H7 (cell line): Measurements from ENCODE around the gene SNAPC5. TPM values are rescaled to one million over a fixed set of nuclear protein-coding genes. Genes with fewer than 3 reads are reported as not detected.
"Not testable (repeated sequence)": the region's sequence is repeated elsewhere in the genome, so short reads cannot be mapped to it uniquely, and the experiment has no call there.

ENCODE experiments used
- DNase-seq: peaks from one replicate; pipeline ENCODE4 v3.0.0; 2012
- H3K27me3 ChIP-seq: 2 replicates; pipeline ENCODE4 v1.6.0; 2011; ENCODE audit warnings: mild to moderate bottlenecking, low read length; ENCODE audit not compliant: control insufficient read depth, insufficient read depth
- H3K36me3 ChIP-seq: replicated peaks from 2 replicates; pipeline ENCODE4 v1.5.1; 2011; ENCODE audit warnings: low read length; ENCODE audit not compliant: control insufficient read depth, insufficient read depth
- H3K4me3 ChIP-seq: 2 replicates; pipeline ENCODE4 v1.5.1; 2011; ENCODE audit warnings: low read depth, mild to moderate bottlenecking, control low read depth, low read length, moderate library complexity; ENCODE audit not compliant: insufficient read depth
- total RNA-seq: library from RNA; depleted of rRNA; stranded (reverse); fragments of >200 nt; shearing (Covaris generic); gene quantifications from 2 replicates; pipeline ENCODE4 v1.2.3, GENCODE V29; 2014

The SNAPC5 gene
- total RNA-seq, 1 experiment from 2014 or later = 23.9 TPM

GRCh38 chr15:66503041-66503648 lies 5.6 kb upstream of the SNAPC5 start:
- Histone ChIP-seq H3K4me3 (peak overlapping the region; percentile 96), H3K36me3 (peaks cover 41% of the 10 kb centered on the region)
- not testable (repeated sequence) for H3K27me3 ChIP-seq, DNase-seq

- no peak overlapping the region for H3K4me3 ChIP-seq
- H3K27me3 ChIP-seq = no peaks in the 10 kb centered on the region
- DNase-seq = no peak
- peaks cover 41% of the 10 kb centered on the region for H3K36me3 ChIP-seq
These were observed 4.9 kb upstream of the SNAPC5 start for GRCh38 chr15:66502491-66502890.

- not testable (repeated sequence) for DNase-seq, H3K4me3 ChIP-seq, H3K27me3 ChIP-seq
- peaks cover 41% of the 10 kb centered on the region for H3K36me3 ChIP-seq
These were observed 2.8 kb upstream of the SNAPC5 start for GRCh38 chr15:66500346-66500745.

- no peaks in the 10 kb centered on the region for H3K27me3 ChIP-seq
- DNase-seq = no peak
- no peak overlapping the region for H3K4me3 ChIP-seq
- peaks cover 52% of the 10 kb centered on the region for H3K36me3 ChIP-seq
These were observed 1.2 kb upstream of the SNAPC5 start for GRCh38 chr15:66498501-66499386.

GRCh38 chr15:66496951-66497501 lies 536 bp downstream of the SNAPC5 start:
- Histone ChIP-seq H3K4me3 (peak overlapping the region; percentile 59), H3K36me3 (peaks cover 40% of the 10 kb centered on the region), H3K27me3 (no peaks in the 10 kb centered on the region)
- no peak for DNase-seq

- H3K36me3 ChIP-seq = peaks cover 25% of the 10 kb centered on the region
- H3K4me3 ChIP-seq = no peak overlapping the region
- no peak for DNase-seq
- H3K27me3 ChIP-seq = no peaks in the 10 kb centered on the region
These were observed 3.3 kb downstream of the SNAPC5 start for GRCh38 chr15:66494262-66494661.

GRCh38 chr15:66491846-66492245 lies 5.7 kb downstream of the SNAPC5 start:
- no peak for DNase-seq
- no peaks in the 10 kb centered on the region for H3K27me3 ChIP-seq
- H3K36me3 ChIP-seq = peaks cover 30% of the 10 kb centered on the region
- no peak overlapping the region for H3K4me3 ChIP-seq

GRCh38 chr15:66489179-66489791 lies 8.3 kb downstream of the SNAPC5 start:
- DNase-seq = no peak
- peaks cover 24% of the 10 kb centered on the region for H3K36me3 ChIP-seq
- H3K4me3 ChIP-seq = no peak overlapping the region
- H3K27me3 ChIP-seq = no peaks in the 10 kb centered on the region

GRCh38 chr15:66488525-66488924 lies 9.0 kb downstream of the SNAPC5 start:
- no peak for DNase-seq
- H3K36me3 ChIP-seq = peaks cover 19% of the 10 kb centered on the region
- H3K27me3 ChIP-seq = no peaks in the 10 kb centered on the region
- no peak overlapping the region for H3K4me3 ChIP-seq

- H3K4me3 ChIP-seq = no peak overlapping the region
- DNase-seq = no peak
- H3K27me3 ChIP-seq = no peaks in the 10 kb centered on the region; the same call in 1 of the 2 replicates
- peaks cover 20% of the 10 kb centered on the region for H3K36me3 ChIP-seq
These were observed 10.7 kb downstream of the SNAPC5 start for GRCh38 chr15:66486887-66487286.

GRCh38 chr15:66484539-66485112 lies 12.9 kb downstream of the SNAPC5 start:
- Histone ChIP-seq H3K27me3 (no peaks in the 10 kb centered on the region; the same call in 1 of the 2 replicates), H3K4me3 (no peak overlapping the region), H3K36me3 (peaks cover 17% of the 10 kb centered on the region)
- no peak for DNase-seq

- Histone ChIP-seq H3K4me3 (no peak overlapping the region), H3K27me3 (no peaks in the 10 kb centered on the region; the same call in 1 of the 2 replicates), H3K36me3 (peaks cover 15% of the 10 kb centered on the region)
- DNase-seq = no peak
These were observed 14.4 kb downstream of the SNAPC5 start for GRCh38 chr15:66483131-66483566.

- DNase-seq = no peak
- H3K36me3 ChIP-seq = peaks cover 9% of the 10 kb centered on the region
- no peak overlapping the region for H3K4me3 ChIP-seq
- H3K27me3 ChIP-seq = no peaks in the 10 kb centered on the region; the same call in 1 of the 2 replicates
These were observed 15.0 kb downstream of the SNAPC5 start for GRCh38 chr15:66482539-66482938.

GRCh38 chr15:66481107-66481856 lies 16.3 kb downstream of the SNAPC5 start:
- peaks cover 9% of the 10 kb centered on the region for H3K36me3 ChIP-seq
- no peaks in the 10 kb centered on the region; the same call in 1 of the 2 replicates for H3K27me3 ChIP-seq
- H3K4me3 ChIP-seq = no peak overlapping the region
- no peak for DNase-seq
